NCI-H774 (cell line): Measurements from ENCODE around the gene XPO4.

Source experiments
- DNase-seq: peaks from one replicate; lab custom pipeline; 2025; lab: John Stamatoyannopoulos, UW

XPO4 gene

DNA sequence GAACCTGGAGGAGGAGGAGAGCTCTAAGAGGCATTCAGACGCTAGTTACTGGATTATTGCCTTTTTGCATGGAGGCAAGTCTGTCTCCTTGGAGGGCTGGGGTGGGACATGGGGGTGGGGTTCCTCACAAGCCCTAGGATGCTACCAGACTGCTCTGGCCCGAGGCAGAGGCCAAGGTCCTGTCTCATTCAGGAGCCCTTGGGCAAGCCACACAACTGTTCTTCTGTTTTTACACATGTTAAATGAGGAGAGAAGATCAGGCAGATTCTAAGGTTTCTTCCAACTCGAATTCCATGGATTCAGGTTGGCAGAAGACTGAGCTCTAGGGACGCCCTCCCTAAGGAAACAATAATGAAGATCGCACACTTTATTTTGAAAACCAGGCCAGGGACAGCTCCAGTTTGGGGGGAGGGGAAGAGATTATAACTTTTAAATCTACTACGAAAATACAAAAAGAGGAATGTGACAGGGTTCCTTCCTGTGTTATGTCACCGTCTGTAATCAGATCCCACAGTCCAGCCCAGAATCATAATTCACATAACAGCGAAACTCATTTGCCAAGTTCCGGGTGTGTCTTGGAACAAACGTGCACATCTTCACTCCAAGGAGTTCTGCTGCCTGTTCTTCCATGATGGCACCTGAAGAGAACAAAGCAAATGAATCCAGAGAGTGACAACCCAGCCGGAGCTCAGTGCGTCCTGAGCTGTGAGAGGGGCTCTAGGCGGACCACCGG lies 173.8 kb downstream of the XPO4 start:
- no peak for DNase-seq

DNA sequence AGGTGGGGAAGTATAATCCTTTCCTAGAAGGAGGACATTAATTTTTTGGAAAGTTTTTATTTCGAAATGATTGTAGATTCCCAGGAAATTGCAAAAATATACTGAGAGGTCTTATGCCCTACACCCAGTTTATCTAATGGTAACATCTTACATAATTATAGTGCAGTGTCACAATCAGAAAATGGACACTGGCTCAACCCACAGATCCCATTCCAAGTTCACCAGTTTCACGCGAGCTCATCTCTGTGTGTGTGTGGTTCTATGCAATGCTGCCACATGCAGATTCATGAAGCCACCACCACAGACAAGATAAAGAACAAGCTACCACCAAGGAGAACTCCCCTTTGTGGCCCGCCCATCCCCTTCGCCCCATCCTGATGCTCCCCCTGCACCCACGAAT lies 174.7 kb downstream of the XPO4 start:
- DNase-seq = no peak
